ENCODE data around the gene YAP1. TPM values are rescaled to one million over a fixed set of nuclear protein-coding genes. Genes with fewer than 3 reads are reported as not detected.
"Not testable (repeated sequence)": the region's sequence is repeated elsewhere in the genome, so short reads cannot be mapped to it uniquely, and the experiment has no call there.

The YAP1 gene
- total and polyA plus RNA-seq, 2 experiments from 2014 or later = 11.9 to 136 TPM

GRCh38 chr11:102197670-102198139 is 87.5 kb downstream of the YAP1 start:
- peaks cover 30% of the 10 kb centered on the region for H3K4me1 ChIP-seq (ENCODE audit: insufficient read depth)
- no peak overlapping the region for H2AFZ ChIP-seq
- peaks cover 15% of the 10 kb centered on the region; the same call in 1 of the 2 replicates for H3K36me3 ChIP-seq (ENCODE audit: low read depth)
- peak overlapping the region; percentile 40 for H3K4me2 ChIP-seq (ENCODE audit: unreplicated experiment)
- TF ChIP-seq EZH2phosphoT487 (IDR thresholded peaks at IDR 0.05; ENCODE audit: insufficient read depth, low read depth) (no peak), EZH2 (IDR thresholded peaks at IDR 0.05; ENCODE audit: insufficient read depth, poor library complexity, severe bottlenecking) (no peak)
- no peaks in the 10 kb centered on the region for H3K9me2 ChIP-seq (ENCODE audit: insufficient read depth)
- H3K9me3 ChIP-seq (ENCODE audit: low read depth) = no peaks in the 10 kb centered on the region
- H3K27ac ChIP-seq = peak overlapping the region; percentile 38
- in situ Hi-C loops (cut with MboI) = no loop called here
- no peak overlapping the region for H3K4me3 ChIP-seq
- H3K9ac ChIP-seq = no peak overlapping the region
- peaks cover 100% of the 10 kb centered on the region for H3K79me2 ChIP-seq (ENCODE audit: insufficient read depth)
- H3F3A ChIP-seq (ENCODE audit: insufficient read depth) = 0 out of 2 replicates have a peak, but pooled peaks cover 10% of the 10 kb centered on the region
- H3K27me3 ChIP-seq (replicated peaks; ENCODE audit: insufficient read depth) = no peaks in the 10 kb centered on the region
- no peaks in the 10 kb centered on the region for H4K20me1 ChIP-seq (ENCODE audit: insufficient read depth)
- no peak for DNase-seq
- WGBS, 2 experiments (ENCODE audit: low coverage in 1 of 2, low lambda C conversion rate in 2 of 2, missing lambda C conversion rate in 2 of 2) = 46 to 60% methylated on average over 2 of the region's 2 CpGs

GRCh38 chr11:102199673-102200072 is 89.4 kb downstream of the YAP1 start:
- peaks cover 15% of the 10 kb centered on the region; the same call in 1 of the 2 replicates for H3K36me3 ChIP-seq (ENCODE audit: low read depth)
- no peak for TF ChIP-seq EZH2phosphoT487 (IDR thresholded peaks at IDR 0.05; ENCODE audit: insufficient read depth, low read depth)

DNA sequence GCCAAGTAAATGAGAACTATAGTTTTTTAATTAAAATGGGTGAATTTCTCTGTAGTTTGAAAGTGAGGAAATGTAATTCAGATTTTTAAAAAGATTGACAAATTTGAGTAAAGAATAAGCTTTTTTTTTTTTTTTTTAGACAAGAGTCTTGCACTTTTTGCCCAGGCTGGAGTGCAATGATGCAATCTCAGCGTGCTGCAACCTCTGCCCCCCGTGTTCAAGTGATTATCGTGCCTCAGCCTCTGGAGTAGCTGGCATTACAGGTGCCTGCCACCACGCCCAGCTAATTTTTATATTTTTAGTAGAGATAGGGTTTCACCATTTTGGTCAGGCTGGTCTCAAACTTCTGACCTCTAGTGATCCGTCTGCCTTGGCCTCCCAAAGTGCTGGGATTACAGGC is 90.1 kb downstream of the YAP1 start:
- H3K27ac ChIP-seq; H3K27me3 ChIP-seq (replicated peaks; ENCODE audit: insufficient read depth); H3K9ac ChIP-seq; DNase-seq; H2AFZ ChIP-seq; in situ Hi-C loops (cut with MboI); H3K4me2 ChIP-seq (ENCODE audit: unreplicated experiment); H3K9me2 ChIP-seq (ENCODE audit: insufficient read depth); H3K9me3 ChIP-seq (ENCODE audit: low read depth); H3K4me3 ChIP-seq; H4K20me1 ChIP-seq (ENCODE audit: insufficient read depth): not testable (repeated sequence)
- H3K79me2 ChIP-seq (ENCODE audit: insufficient read depth) = peaks cover 100% of the 10 kb centered on the region
- H3K4me1 ChIP-seq (ENCODE audit: insufficient read depth) = peaks cover 46% of the 10 kb centered on the region
- peaks cover 15% of the 10 kb centered on the region; the same call in 1 of the 2 replicates for H3K36me3 ChIP-seq (ENCODE audit: low read depth)
- WGBS, 2 experiments (ENCODE audit: low coverage in 1 of 2, low lambda C conversion rate in 2 of 2, missing lambda C conversion rate in 2 of 2) = 90 to 92% methylated on average over 5 of the region's 5 CpGs
- peaks cover 15% of the 10 kb centered on the region; the same call in 1 of the 2 replicates for H3F3A ChIP-seq (ENCODE audit: insufficient read depth)

More at GRCh38 chr11:102199673-102200072, 89.4 kb downstream of the YAP1 start:
- Histone ChIP-seq H3F3A (ENCODE audit: insufficient read depth) (peaks cover 15% of the 10 kb centered on the region; the same call in 1 of the 2 replicates), H4K20me1 (ENCODE audit: insufficient read depth) (no peaks in the 10 kb centered on the region), H3K27me3 (replicated peaks; ENCODE audit: insufficient read depth) (no peaks in the 10 kb centered on the region), H3K4me2 (ENCODE audit: unreplicated experiment) (no peak overlapping the region), H3K9ac (no peak overlapping the region), H3K4me3 (no peak overlapping the region), H3K9me2 (ENCODE audit: insufficient read depth) (no peaks in the 10 kb centered on the region), H2AFZ (no peak overlapping the region), H3K4me1 (ENCODE audit: insufficient read depth) (peaks cover 39% of the 10 kb centered on the region), H3K27ac (no peak overlapping the region), H3K9me3 (ENCODE audit: low read depth) (no peaks in the 10 kb centered on the region), H3K79me2 (ENCODE audit: insufficient read depth) (peaks cover 100% of the 10 kb centered on the region)
- 98 to 100% methylated on average over 2 of the region's 2 CpGs for WGBS, 2 experiments (ENCODE audit: low coverage in 1 of 2, low lambda C conversion rate in 2 of 2, missing lambda C conversion rate in 2 of 2)
- DNase-seq = no peak
- in situ Hi-C loops (cut with MboI) = no loop called here

DNA sequence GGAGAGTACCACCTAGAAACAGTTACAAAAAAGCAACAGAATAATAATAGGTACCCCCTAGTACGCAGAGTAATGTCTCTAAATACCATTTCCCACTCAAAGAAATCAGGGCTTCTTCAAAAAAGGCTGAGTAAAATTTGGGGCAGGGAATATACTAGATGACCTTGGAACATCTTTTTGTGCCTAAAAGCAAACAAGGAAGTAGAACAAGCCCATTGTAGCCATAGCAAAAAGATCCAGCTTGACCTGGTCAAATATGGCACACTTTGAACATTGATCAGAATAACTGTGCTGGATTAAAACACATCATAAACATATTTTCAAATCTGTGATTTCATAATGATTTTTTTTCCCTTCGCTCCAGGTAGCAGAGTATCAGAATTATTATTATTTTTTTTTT is 91.5 kb downstream of the YAP1 start:
- Histone ChIP-seq H3K27me3 (replicated peaks; ENCODE audit: insufficient read depth) (no peaks in the 10 kb centered on the region), H3K4me1 (ENCODE audit: insufficient read depth) (peaks cover 39% of the 10 kb centered on the region), H3K9me3 (ENCODE audit: low read depth) (no peaks in the 10 kb centered on the region), H3K79me2 (ENCODE audit: insufficient read depth) (peaks cover 100% of the 10 kb centered on the region), H3K9ac (no peak overlapping the region), H3K9me2 (ENCODE audit: insufficient read depth) (no peaks in the 10 kb centered on the region), H3K4me2 (ENCODE audit: unreplicated experiment) (no peak overlapping the region), H2AFZ (no peak overlapping the region), H3K27ac (no peak overlapping the region), H3K36me3 (ENCODE audit: low read depth) (peaks cover 22% of the 10 kb centered on the region), H4K20me1 (ENCODE audit: insufficient read depth) (no peaks in the 10 kb centered on the region), H3F3A (ENCODE audit: insufficient read depth) (peaks cover 11% of the 10 kb centered on the region; the same call in 1 of the 2 replicates), H3K4me3 (no peak overlapping the region)
- in situ Hi-C loops (cut with MboI) = no loop called here
- 95 to 98% methylated on average over 2 of the region's 2 CpGs for WGBS, 2 experiments (ENCODE audit: low coverage in 1 of 2, low lambda C conversion rate in 2 of 2, missing lambda C conversion rate in 2 of 2)
- no peak for DNase-seq
- no peak for TF ChIP-seq EZH2phosphoT487 (IDR thresholded peaks at IDR 0.05; ENCODE audit: insufficient read depth, low read depth)
- no peak for TF ChIP-seq EZH2 (IDR thresholded peaks at IDR 0.05; ENCODE audit: insufficient read depth, poor library complexity, severe bottlenecking)

- 96 to 100% methylated on average over 3 of the region's 3 CpGs for WGBS, 2 experiments (ENCODE audit: low coverage in 1 of 2, low lambda C conversion rate in 2 of 2, missing lambda C conversion rate in 2 of 2)
- H3K9ac ChIP-seq = no peak overlapping the region
- no peak for DNase-seq
- no peak overlapping the region for H3K27ac ChIP-seq
- in situ Hi-C loops (cut with MboI) = no loop called here
- H2AFZ ChIP-seq = no peak overlapping the region
- H3K4me1 ChIP-seq (ENCODE audit: insufficient read depth) = peaks cover 27% of the 10 kb centered on the region
- no peaks in the 10 kb centered on the region for H3K27me3 ChIP-seq (replicated peaks; ENCODE audit: insufficient read depth)
- H3K9me3 ChIP-seq (ENCODE audit: low read depth) = no peaks in the 10 kb centered on the region
- H4K20me1 ChIP-seq (ENCODE audit: insufficient read depth) = no peaks in the 10 kb centered on the region
- TF ChIP-seq EZH2 (IDR thresholded peaks at IDR 0.05; ENCODE audit: insufficient read depth, poor library complexity, severe bottlenecking) (no peak), EZH2phosphoT487 (IDR thresholded peaks at IDR 0.05; ENCODE audit: insufficient read depth, low read depth) (no peak)
- peaks cover 11% of the 10 kb centered on the region; the same call in 1 of the 2 replicates for H3F3A ChIP-seq (ENCODE audit: insufficient read depth)
- no peak overlapping the region for H3K4me3 ChIP-seq
- H3K9me2 ChIP-seq (ENCODE audit: insufficient read depth) = no peaks in the 10 kb centered on the region
- H3K4me2 ChIP-seq (ENCODE audit: unreplicated experiment) = no peak overlapping the region
- peaks cover 99% of the 10 kb centered on the region for H3K79me2 ChIP-seq (ENCODE audit: insufficient read depth)
- H3K36me3 ChIP-seq (ENCODE audit: low read depth) = peaks cover 34% of the 10 kb centered on the region
These were observed 92.7 kb downstream of the YAP1 start for GRCh38 chr11:102202972-102203371.
